ENCODE data around the gene SMKR1. TPM values are rescaled to one million over a fixed set of nuclear protein-coding genes. Genes with fewer than 3 reads are reported as not detected.

The SMKR1 gene
- total RNA-seq, 1 experiment from 2014 or later, result 8.9 TPM

DNA sequence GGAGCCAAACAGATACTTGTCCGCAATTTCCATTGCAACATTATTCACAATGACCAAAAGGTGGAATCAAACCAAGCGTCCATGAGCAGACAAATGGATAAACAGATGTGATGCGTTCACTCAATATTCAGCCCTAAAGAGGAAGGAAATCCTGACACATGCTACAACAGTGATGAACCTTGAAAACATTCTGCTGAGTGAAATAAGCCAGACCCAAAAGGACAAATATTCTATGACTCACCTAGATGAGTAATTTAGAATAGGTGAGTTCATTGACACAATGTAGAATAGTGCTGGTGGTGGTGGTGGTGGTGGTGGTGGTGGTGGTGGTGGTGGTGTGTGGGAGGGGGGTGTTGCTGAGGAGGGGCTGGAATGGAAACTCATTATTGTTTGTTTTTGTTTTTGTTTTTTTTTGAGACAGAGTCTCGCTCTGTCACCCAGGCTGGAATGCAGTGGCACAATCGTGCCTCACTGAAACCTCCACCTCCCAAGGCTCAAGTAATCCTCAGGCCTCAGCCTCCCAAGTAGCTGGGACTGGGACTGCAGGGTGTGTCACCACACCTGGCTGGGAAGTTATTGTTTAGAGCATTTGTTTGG, 28.6 kb downstream of the SMKR1 start:
- CTCF ChIA-PET, result no interaction called here
- BruUV-seq (replicated peaks), result no TSS peak
- intact Hi-C loops (cut with micrococcal nuclease), result no loop called here
- H3K27ac ChIP-seq (ENCODE audit: low read depth, low read length), result peak overlapping the region; percentile 38; the same call in 1 of the 2 replicates
- no peaks in the 10 kb centered on the region for H3K27me3 ChIP-seq (ENCODE audit: insufficient read depth, low read length)
- H3K4me1 ChIP-seq (ENCODE audit: control insufficient read depth in 1 of 2, insufficient read depth in 2 of 2, low read length in 2 of 2), result peaks cover 11 to 28% of the 10 kb centered on the region in 2 experiments
- H3K79me2 ChIP-seq (ENCODE audit: insufficient read depth, low read length), result no peaks in the 10 kb centered on the region
- DNase-seq (ENCODE audit: low read depth, low spot score), result peak; percentile 72
- POLR2A ChIA-PET, result no interaction called here
- 0 out of 2 replicates have a peak overlapping the region, but pooled peaks have one; percentile 21 for H3K9ac ChIP-seq (ENCODE audit: low read length)
- RAD21 ChIA-PET (ENCODE audit: low non-redundant PET in 1 of 2, low total read pairs in 2 of 2, uncharacterized antibody in 2 of 2, unreplicated experiment in 2 of 2), result no interaction called here
- H3K4me3 ChIP-seq (replicated peaks in 1 of 2; ENCODE audit: low read depth in 1 of 2, low read length in 2 of 2), result peak overlapping the region in 1 of 2 experiments; percentile 10; a peak in 1 of 4 replicates
- peak overlapping the region; percentile 84 for H2AFZ ChIP-seq (ENCODE audit: low read depth, low read length, poor library complexity, severe bottlenecking)
- no peaks in the 10 kb centered on the region for H3K9me2 ChIP-seq (ENCODE audit: insufficient read depth)
- H4K20me1 ChIP-seq (ENCODE audit: insufficient read depth), result no peaks in the 10 kb centered on the region
- peak overlapping the region; percentile 59 for H3K4me2 ChIP-seq (ENCODE audit: low read length)
- peak; percentile 83 for ATAC-seq
- H3K9me3 ChIP-seq (ENCODE audit: control insufficient read depth in 1 of 2, insufficient read depth in 1 of 2, low read depth in 1 of 2, low read length in 2 of 2), result no peaks in the 10 kb centered on the region
- H3K36me3 ChIP-seq (ENCODE audit: control insufficient read depth in 1 of 2, insufficient read depth in 2 of 2, low read length in 2 of 2), result no peaks in the 10 kb centered on the region
- TF ChIP-seq, protein P1, sequence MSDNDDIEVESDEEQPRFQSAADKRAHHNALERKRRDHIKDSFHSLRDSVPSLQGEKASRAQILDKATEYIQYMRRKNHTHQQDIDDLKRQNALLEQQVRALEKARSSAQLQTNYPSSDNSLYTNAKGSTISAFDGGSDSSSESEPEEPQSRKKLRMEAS (IDR thresholded peaks at IDR 0.05), result peak; percentile 55
- TF ChIP-seq POLR2AphosphoS5 (IDR thresholded peaks at IDR 0.05; ENCODE audit: low read depth, low read length) (no peak), TCF7L2 (IDR thresholded peaks at IDR 0.05; ENCODE audit: borderline replicate concordance, extremely low read depth, insufficient read depth, insufficient read length) (no peak), SP1 (IDR thresholded peaks at IDR 0.05; ENCODE audit: low read depth) (peak; percentile 77), EZH2phosphoT487 (IDR thresholded peaks at IDR 0.05; ENCODE audit: borderline replicate concordance) (no peak), ELF1 (IDR thresholded peaks at IDR 0.05; ENCODE audit: borderline replicate concordance, low read depth) (no peak), SRF (IDR thresholded peaks at IDR 0.05; ENCODE audit: low read depth) (peak; percentile 70; the same call in 1 of the 2 replicates), EGR1 (IDR thresholded peaks at IDR 0.05; ENCODE audit: low read depth) (no peak), FOSL1 (IDR thresholded peaks at IDR 0.05; ENCODE audit: low read depth) (peak; percentile 93), JUND (IDR thresholded peaks at IDR 0.05) (peak; percentile 90), ZBTB33 (IDR thresholded peaks at IDR 0.05; ENCODE audit: extremely low read depth, insufficient replicate concordance, low read length) (no peak), POLR2A (IDR thresholded peaks at IDR 0.05; ENCODE audit: borderline replicate concordance, extremely low read depth, insufficient read depth, insufficient read length) (no peak), SIN3A (IDR thresholded peaks at IDR 0.05; ENCODE audit: low read depth) (no peak), CBX3 (IDR thresholded peaks at IDR 0.05; ENCODE audit: low read depth) (peak; percentile 83; the same call in 1 of the 2 replicates), CEBPB (IDR thresholded peaks at IDR 0.05; ENCODE audit: low read depth) (peak; percentile 56), ZFX (IDR thresholded peaks at IDR 0.05) (no peak), ZNF274 (IDR thresholded peaks at IDR 0.05; ENCODE audit: low read depth, low read length) (no peak)
- TF ChIP-seq, protein P2, sequence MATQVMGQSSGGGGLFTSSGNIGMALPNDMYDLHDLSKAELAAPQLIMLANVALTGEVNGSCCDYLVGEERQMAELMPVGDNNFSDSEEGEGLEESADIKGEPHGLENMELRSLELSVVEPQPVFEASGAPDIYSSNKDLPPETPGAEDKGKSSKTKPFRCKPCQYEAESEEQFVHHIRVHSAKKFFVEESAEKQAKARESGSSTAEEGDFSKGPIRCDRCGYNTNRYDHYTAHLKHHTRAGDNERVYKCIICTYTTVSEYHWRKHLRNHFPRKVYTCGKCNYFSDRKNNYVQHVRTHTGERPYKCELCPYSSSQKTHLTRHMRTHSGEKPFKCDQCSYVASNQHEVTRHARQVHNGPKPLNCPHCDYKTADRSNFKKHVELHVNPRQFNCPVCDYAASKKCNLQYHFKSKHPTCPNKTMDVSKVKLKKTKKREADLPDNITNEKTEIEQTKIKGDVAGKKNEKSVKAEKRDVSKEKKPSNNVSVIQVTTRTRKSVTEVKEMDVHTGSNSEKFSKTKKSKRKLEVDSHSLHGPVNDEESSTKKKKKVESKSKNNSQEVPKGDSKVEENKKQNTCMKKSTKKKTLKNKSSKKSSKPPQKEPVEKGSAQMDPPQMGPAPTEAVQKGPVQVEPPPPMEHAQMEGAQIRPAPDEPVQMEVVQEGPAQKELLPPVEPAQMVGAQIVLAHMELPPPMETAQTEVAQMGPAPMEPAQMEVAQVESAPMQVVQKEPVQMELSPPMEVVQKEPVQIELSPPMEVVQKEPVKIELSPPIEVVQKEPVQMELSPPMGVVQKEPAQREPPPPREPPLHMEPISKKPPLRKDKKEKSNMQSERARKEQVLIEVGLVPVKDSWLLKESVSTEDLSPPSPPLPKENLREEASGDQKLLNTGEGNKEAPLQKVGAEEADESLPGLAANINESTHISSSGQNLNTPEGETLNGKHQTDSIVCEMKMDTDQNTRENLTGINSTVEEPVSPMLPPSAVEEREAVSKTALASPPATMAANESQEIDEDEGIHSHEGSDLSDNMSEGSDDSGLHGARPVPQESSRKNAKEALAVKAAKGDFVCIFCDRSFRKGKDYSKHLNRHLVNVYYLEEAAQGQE (IDR thresholded peaks at IDR 0.05; ENCODE audit: low read depth), result no peak
- TF ChIP-seq, protein P3, sequence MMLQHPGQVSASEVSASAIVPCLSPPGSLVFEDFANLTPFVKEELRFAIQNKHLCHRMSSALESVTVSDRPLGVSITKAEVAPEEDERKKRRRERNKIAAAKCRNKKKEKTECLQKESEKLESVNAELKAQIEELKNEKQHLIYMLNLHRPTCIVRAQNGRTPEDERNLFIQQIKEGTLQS (IDR thresholded peaks at IDR 0.05), result no peak
- TF ChIP-seq, protein P4, sequence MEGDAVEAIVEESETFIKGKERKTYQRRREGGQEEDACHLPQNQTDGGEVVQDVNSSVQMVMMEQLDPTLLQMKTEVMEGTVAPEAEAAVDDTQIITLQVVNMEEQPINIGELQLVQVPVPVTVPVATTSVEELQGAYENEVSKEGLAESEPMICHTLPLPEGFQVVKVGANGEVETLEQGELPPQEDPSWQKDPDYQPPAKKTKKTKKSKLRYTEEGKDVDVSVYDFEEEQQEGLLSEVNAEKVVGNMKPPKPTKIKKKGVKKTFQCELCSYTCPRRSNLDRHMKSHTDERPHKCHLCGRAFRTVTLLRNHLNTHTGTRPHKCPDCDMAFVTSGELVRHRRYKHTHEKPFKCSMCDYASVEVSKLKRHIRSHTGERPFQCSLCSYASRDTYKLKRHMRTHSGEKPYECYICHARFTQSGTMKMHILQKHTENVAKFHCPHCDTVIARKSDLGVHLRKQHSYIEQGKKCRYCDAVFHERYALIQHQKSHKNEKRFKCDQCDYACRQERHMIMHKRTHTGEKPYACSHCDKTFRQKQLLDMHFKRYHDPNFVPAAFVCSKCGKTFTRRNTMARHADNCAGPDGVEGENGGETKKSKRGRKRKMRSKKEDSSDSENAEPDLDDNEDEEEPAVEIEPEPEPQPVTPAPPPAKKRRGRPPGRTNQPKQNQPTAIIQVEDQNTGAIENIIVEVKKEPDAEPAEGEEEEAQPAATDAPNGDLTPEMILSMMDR (IDR thresholded peaks at IDR 0.05 in 2 of 3, conservative IDR thresholded peaks at IDR 0.05 in 1 of 3; ENCODE audit: borderline replicate concordance in 1 of 3, insufficient read depth in 1 of 3, low read depth in 2 of 3, low read length in 2 of 3), result no peak

Data from HCT116 (cell line).